B cell (primary cell): ENCODE results near the gene ITPR1. TPM values are rescaled to one million over a fixed set of nuclear protein-coding genes. Genes with fewer than 3 reads are reported as not detected.

Source experiments
- ATAC-seq: fragments of 200-7000 bp; cut with Tn5 transposase; one replicate; pipeline ENCODE4 v1.10.0; 2021; ENCODE audit warnings: low read depth, mild to moderate bottlenecking, moderate number of reproducible peaks, moderate library complexity
- CTCF ChIA-PET: fragments of 350-600 bp; sonication (Branson Sonifier 250); formaldehyde crosslinking; loops from one replicate; lab custom pipeline; 2021; ENCODE audit warnings: antibody characterized with exemption, inconsistent platforms; lab: Charles Lee
- POLR2A ChIA-PET: fragments of 350-600 bp; sonication (Branson Sonifier 250); formaldehyde crosslinking; loops from one replicate; lab custom pipeline; 2021; ENCODE audit warnings: antibody characterized with exemption; lab: Charles Lee
- DNase-seq: peaks from one replicate; pipeline ENCODE4 v3.0.0; 2013
- H2AFZ ChIP-seq: 2 replicates; pipeline ENCODE4 v1.6.1; 2012; ENCODE audit warnings: mild to moderate bottlenecking, low read depth, low read length; ENCODE audit not compliant: insufficient read depth, poor library complexity, severe bottlenecking
- H3K27ac ChIP-seq, 2 donors: 1 replicate in 1 of 2; 2 replicates in 1 of 2; pipeline ENCODE4 v1.5.1; 2012 to 2013; ENCODE audit warnings: low read length in 2 of 2, mild to moderate bottlenecking in 2 of 2, moderate library complexity in 1 of 2
- H3K27me3 ChIP-seq, 4 experiments: fragments of 200-600 bp in 1 of 4; sonication (generic) in 1 of 4; replicated peaks in 1 of 4; 1 replicate in 2 of 4; 2 replicates in 2 of 4; pipeline versions ENCODE4 v1.6.1 to v1.7.0; 2013 to 2016; ENCODE audit warnings: low read length in 3 of 4, mild to moderate bottlenecking in 2 of 4, mixed read lengths in 1 of 4, moderate library complexity in 1 of 4; ENCODE audit not compliant: insufficient read depth in 4 of 4, control insufficient read depth in 3 of 4; ENCODE audit errors: control extremely low read depth in 1 of 4
- H3K36me3 ChIP-seq, 2 experiments: replicated peaks in 1 of 2; 1 replicate in 1 of 2; 2 replicates in 1 of 2; pipeline versions ENCODE4 v1.6.1 to v1.7.1; 2013; ENCODE audit warnings: low read length in 1 of 2; ENCODE audit not compliant: insufficient read depth in 2 of 2, control insufficient read depth in 1 of 2; ENCODE audit errors: control extremely low read depth in 1 of 2, extremely low read depth in 1 of 2
- H3K4me1 ChIP-seq, 2 donors: fragments of 200-600 bp in 1 of 2; sonication (generic) in 1 of 2; 1 replicate in 1 of 2; 2 replicates in 1 of 2; pipeline versions ENCODE4 v1.5.1 to v1.6.1; 2013 to 2017; ENCODE audit warnings: low read length in 2 of 2; ENCODE audit not compliant: control insufficient read depth in 2 of 2, insufficient read depth in 2 of 2
- H3K4me2 ChIP-seq: replicated peaks from 2 replicates; pipeline ENCODE3; 2012; ENCODE audit warnings: mild to moderate bottlenecking, low read depth, low read length; ENCODE audit not compliant: poor library complexity, severe bottlenecking
- H3K4me3 ChIP-seq, 5 experiments: fragments of 200-600 bp in 1 of 5; sonication (generic) in 1 of 5; 1 replicate in 3 of 5; 2 replicates in 2 of 5; pipeline versions ENCODE4 v1.5.1 to v1.7.0; 2011 to 2016; ENCODE audit warnings: low read length in 4 of 5, mild to moderate bottlenecking in 4 of 5, low read depth in 2 of 5, control low read depth in 1 of 5, moderate library complexity in 1 of 5; ENCODE audit not compliant: insufficient read depth in 1 of 5; ENCODE audit errors: control extremely low read depth in 1 of 5, extremely low read depth in 1 of 5
- H3K79me2 ChIP-seq: fragments of 200-600 bp; sonication (generic); one replicate; pipeline ENCODE4 v1.6.0; 2016; ENCODE audit warnings: low read length; ENCODE audit not compliant: control insufficient read depth, insufficient read depth
- H3K9ac ChIP-seq: fragments of 200-600 bp; sonication (generic); 2 replicates; pipeline ENCODE4 v1.6.1; 2017; ENCODE audit warnings: mild to moderate bottlenecking, low read length, moderate library complexity
- H3K9me3 ChIP-seq, 3 donors: one replicate each; pipeline versions ENCODE4 v1.6.1 to v1.7.1; 2013; ENCODE audit warnings: low read length in 2 of 3; ENCODE audit not compliant: control insufficient read depth in 2 of 3, insufficient read depth in 1 of 3; ENCODE audit errors: control extremely low read depth in 1 of 3
- H4K20me1 ChIP-seq: 2 replicates; pipeline ENCODE4 v1.6.0; 2012; ENCODE audit warnings: mild to moderate bottlenecking, low read length; ENCODE audit not compliant: insufficient read depth, control insufficient read depth, poor library complexity, severe bottlenecking
- H3K27ac Mint-ChIP-seq: one replicate; pipeline ENCODE4 v1.8.0; 2021; ENCODE audit warnings: mixed read lengths
- H3K27me3 Mint-ChIP-seq: one replicate; pipeline ENCODE4 v1.8.0; 2021; ENCODE audit warnings: mixed read lengths
- H3K4me1 Mint-ChIP-seq: one replicate; pipeline ENCODE4 v1.8.0; 2021; ENCODE audit warnings: mixed read lengths
- H3K4me3 Mint-ChIP-seq: one replicate; pipeline ENCODE4 v1.8.0; 2021; ENCODE audit warnings: mixed read lengths
- H3K9me3 Mint-ChIP-seq: one replicate; pipeline ENCODE4 v1.8.0; 2022; ENCODE audit warnings: mixed read lengths; ENCODE audit not compliant: insufficient read depth
- EZH2 ChIP-seq: IDR thresholded peaks from 2 replicates; pipeline ENCODE4 v1.6.1; 2012; ENCODE audit warnings: borderline replicate concordance, low read depth, mild to moderate bottlenecking, moderate library complexity, low read length; ENCODE audit not compliant: insufficient read depth, poor library complexity, severe bottlenecking
- WGBS: methylation state at CpG from one replicate; pipeline ENCODE4 v1.1.5; 2013; ENCODE audit warnings: missing lambda C conversion rate; ENCODE audit not compliant: insufficient coverage; 5-methylcytosine and 5-hydroxymethylcytosine counted together
- intact Hi-C: fragments of 100-400 bp; cut with micrococcal nuclease; formaldehyde crosslinking; loops from one replicate; pipeline ENCODE4 v1.10.0; 2022
- polyA plus RNA-seq: library from polyadenylated mRNA; depleted of rRNA; stranded (reverse); fragments of >200 nt; gene quantifications from 2 replicates; pipeline ENCODE4 v1.2.3, GENCODE V29; 2012
- total RNA-seq, 2 donors: library from RNA; stranded (reverse); fragments of 120-200 nt in 1 of 2; gene quantifications; 1 replicate in 1 of 2; 2 replicates in 1 of 2; pipeline versions ENCODE4 v1.2.3 to v1.2.4, GENCODE V29; 2013 to 2022
- TF ChIP-seq, protein P1 (sequence below): fragments of 200-600 bp; IDR thresholded peaks from one replicate; pipeline ENCODE4 v1.8.0; 2022; ENCODE audit warnings: antibody characterized with exemption, mild to moderate bottlenecking

The ITPR1 gene
- total and polyA plus RNA-seq, 2 donors (not counting 1 experiment from before 2014, with no cell fraction given): 64.0 to 332 TPM

DNA sequence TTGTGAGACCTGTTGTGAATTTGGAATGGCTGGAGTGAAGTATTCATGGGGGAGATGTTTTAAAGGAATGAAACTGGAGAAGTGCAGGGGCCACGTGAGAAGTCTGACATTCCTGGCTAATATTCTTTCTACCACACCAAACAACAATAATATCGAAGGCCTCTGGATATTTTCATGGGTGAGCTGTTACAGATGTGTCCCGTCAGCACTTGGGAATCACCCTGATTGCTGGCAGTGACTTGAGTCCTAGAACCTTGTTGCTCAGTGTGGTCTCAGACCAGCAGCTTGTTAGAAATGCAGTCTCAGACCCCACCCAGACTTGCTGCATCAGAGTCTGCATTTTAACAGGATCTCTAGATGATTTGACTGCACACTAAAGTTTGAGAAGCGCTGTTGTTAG is 113.8 kb downstream of the ITPR1 start:
- Histone ChIP-seq H3K27ac (no peak overlapping the region), H3K4me1 (peaks cover 3 to 5% of the 10 kb centered on the region in 2 donors), H2AFZ (no peak overlapping the region), H3K79me2 (peaks cover 91% of the 10 kb centered on the region), H4K20me1 (peaks cover 88% of the 10 kb centered on the region), H3K36me3 (peaks cover 0 to 5% of the 10 kb centered on the region in 2 experiments), H3K4me2 (no peak overlapping the region), H3K4me3 (no peak overlapping the region), H3K9me3 (no peaks in the 10 kb centered on the region), H3K27me3 (no peaks in the 10 kb centered on the region), H3K9ac (no peak overlapping the region)
- Mint-ChIP-seq H3K27me3 (no peaks in the 10 kb centered on the region), H3K27ac (peak overlapping the region; percentile 4), H3K4me1 (peaks cover 57% of the 10 kb centered on the region), H3K4me3 (no peak overlapping the region), H3K9me3 (no peaks in the 10 kb centered on the region)
- DNase-seq (no peak), ATAC-seq (no peak)
- ChIA-PET CTCF (interaction anchor here (0.7 kb wide), 1 partner anchor 255 kb away, joined by 3 read pairs; no protein-coding TSS in a partner anchor), POLR2A (no interaction called here)
- TF ChIP-seq, protein P1, sequence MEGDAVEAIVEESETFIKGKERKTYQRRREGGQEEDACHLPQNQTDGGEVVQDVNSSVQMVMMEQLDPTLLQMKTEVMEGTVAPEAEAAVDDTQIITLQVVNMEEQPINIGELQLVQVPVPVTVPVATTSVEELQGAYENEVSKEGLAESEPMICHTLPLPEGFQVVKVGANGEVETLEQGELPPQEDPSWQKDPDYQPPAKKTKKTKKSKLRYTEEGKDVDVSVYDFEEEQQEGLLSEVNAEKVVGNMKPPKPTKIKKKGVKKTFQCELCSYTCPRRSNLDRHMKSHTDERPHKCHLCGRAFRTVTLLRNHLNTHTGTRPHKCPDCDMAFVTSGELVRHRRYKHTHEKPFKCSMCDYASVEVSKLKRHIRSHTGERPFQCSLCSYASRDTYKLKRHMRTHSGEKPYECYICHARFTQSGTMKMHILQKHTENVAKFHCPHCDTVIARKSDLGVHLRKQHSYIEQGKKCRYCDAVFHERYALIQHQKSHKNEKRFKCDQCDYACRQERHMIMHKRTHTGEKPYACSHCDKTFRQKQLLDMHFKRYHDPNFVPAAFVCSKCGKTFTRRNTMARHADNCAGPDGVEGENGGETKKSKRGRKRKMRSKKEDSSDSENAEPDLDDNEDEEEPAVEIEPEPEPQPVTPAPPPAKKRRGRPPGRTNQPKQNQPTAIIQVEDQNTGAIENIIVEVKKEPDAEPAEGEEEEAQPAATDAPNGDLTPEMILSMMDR: no peak
- no peak for TF ChIP-seq EZH2
- 100% methylated on average over 2 of the region's 4 CpGs for WGBS
- intact Hi-C loops: no loop called here

DNA sequence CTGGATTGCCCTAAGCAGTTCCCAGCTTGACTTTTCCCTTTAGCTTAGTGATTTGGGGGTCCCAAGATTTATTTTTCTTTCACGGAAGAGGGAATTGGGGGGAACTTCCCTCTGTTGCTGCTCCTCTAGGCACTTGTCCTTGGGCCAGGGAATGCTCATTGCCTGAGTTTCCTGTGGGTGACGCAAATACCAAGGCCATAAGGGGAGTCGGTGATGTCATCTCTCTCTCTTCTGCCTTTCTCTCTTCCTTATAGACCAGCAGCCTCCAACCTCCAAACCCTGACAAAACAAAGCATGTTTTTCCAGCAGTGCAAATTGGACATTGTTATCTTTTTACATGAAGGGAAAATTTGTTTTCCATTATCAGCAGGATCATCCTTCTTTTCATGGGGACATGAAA is 120.2 kb downstream of the ITPR1 start:
- ChIA-PET POLR2A (no interaction called here), CTCF (interaction anchor here (1.0 kb wide), 1 partner anchor 17 kb away, joined by 3 read pairs; no protein-coding TSS in a partner anchor)
- Histone ChIP-seq H3K9me3 (no peaks in the 10 kb centered on the region), H3K27ac (no peak overlapping the region), H3K9ac (no peak overlapping the region), H3K36me3 (peaks cover 0 to 4% of the 10 kb centered on the region in 2 experiments), H3K4me3 (no peak overlapping the region), H3K4me2 (no peak overlapping the region), H3K79me2 (peaks cover 90% of the 10 kb centered on the region), H2AFZ (no peak overlapping the region), H4K20me1 (peaks cover 86% of the 10 kb centered on the region), H3K4me1 (peaks cover 0 to 2% of the 10 kb centered on the region in 2 donors), H3K27me3 (no peaks in the 10 kb centered on the region)
- no peak overlapping the region for H3K4me3 Mint-ChIP-seq
- peak overlapping the region; percentile 22 for H3K27ac Mint-ChIP-seq
- ATAC-seq (no peak), DNase-seq (no peak)
- no peaks in the 10 kb centered on the region for H3K9me3 Mint-ChIP-seq
- H3K27me3 Mint-ChIP-seq: no peaks in the 10 kb centered on the region
- H3K4me1 Mint-ChIP-seq: peaks cover 46% of the 10 kb centered on the region
- intact Hi-C loops: no loop called here
- no CpG with 5 or more reads among the region's 3 CpGs for WGBS
- TF ChIP-seq EZH2: no peak
- TF ChIP-seq, protein P1: no peak
